Measurements from ENCODE around the gene SLC4A5.

DNA sequence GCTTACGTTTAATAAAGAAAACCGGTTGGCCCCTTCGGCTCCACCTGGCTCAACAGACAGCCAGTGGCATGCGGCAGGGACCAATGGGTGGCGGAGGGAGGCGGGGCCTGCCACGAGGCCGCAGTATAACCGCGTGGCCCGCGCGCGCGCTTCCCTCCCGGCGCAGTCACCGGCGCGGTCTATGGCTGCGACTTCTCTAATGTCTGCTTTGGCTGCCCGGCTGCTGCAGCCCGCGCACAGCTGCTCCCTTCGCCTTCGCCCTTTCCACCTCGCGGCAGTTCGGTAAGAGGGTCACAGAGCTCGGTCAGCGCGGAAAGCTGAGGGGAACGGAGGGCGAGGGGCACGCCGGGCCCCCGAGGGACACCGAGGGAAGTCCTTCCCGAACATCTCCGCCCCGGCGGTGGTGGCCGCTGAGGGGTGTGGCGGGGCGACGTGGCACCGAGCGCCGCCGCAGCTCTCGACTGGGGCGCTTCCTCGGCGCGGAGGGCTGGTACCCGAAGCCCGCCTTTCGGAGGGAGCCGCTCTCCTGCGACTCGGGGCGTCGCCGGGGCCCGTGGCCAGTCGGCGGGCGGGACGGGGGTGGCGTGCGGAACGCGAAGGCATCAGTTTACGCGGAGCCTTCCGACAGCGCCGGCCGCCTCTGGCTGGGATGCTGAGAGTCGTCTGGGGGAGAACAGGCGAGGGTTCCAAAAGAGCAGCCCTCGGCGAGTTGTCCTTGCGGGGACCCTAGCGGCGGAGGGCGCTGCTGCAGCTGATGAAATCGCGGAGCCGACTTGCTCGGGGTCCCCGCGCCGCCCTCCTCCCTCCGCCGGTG, 144.5 kb downstream of the SLC4A5 start, which contains the start of gene MTHFD2:
- TF ChIP-seq, protein P1, sequence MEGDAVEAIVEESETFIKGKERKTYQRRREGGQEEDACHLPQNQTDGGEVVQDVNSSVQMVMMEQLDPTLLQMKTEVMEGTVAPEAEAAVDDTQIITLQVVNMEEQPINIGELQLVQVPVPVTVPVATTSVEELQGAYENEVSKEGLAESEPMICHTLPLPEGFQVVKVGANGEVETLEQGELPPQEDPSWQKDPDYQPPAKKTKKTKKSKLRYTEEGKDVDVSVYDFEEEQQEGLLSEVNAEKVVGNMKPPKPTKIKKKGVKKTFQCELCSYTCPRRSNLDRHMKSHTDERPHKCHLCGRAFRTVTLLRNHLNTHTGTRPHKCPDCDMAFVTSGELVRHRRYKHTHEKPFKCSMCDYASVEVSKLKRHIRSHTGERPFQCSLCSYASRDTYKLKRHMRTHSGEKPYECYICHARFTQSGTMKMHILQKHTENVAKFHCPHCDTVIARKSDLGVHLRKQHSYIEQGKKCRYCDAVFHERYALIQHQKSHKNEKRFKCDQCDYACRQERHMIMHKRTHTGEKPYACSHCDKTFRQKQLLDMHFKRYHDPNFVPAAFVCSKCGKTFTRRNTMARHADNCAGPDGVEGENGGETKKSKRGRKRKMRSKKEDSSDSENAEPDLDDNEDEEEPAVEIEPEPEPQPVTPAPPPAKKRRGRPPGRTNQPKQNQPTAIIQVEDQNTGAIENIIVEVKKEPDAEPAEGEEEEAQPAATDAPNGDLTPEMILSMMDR (IDR thresholded peaks at IDR 0.05): peak; percentile 6 to 84 (median 60)
- peak; percentile 61 to 92 for TF ChIP-seq POLR2AphosphoS5 (IDR thresholded peaks at IDR 0.05; ENCODE audit: insufficient read depth in 1 of 2, low read depth in 1 of 2)
